ELR (cell line): ENCODE data around the gene UBTD2.
"Not testable (repeated sequence)": the region's sequence is repeated elsewhere in the genome, so short reads cannot be mapped to it uniquely, and the experiment has no call there.

Source experiments
- DNase-seq: peaks from one replicate; pipeline ENCODE4 v3.0.0-alpha.2; 2015; ENCODE audit warnings: low read depth

Gene UBTD2

DNA sequence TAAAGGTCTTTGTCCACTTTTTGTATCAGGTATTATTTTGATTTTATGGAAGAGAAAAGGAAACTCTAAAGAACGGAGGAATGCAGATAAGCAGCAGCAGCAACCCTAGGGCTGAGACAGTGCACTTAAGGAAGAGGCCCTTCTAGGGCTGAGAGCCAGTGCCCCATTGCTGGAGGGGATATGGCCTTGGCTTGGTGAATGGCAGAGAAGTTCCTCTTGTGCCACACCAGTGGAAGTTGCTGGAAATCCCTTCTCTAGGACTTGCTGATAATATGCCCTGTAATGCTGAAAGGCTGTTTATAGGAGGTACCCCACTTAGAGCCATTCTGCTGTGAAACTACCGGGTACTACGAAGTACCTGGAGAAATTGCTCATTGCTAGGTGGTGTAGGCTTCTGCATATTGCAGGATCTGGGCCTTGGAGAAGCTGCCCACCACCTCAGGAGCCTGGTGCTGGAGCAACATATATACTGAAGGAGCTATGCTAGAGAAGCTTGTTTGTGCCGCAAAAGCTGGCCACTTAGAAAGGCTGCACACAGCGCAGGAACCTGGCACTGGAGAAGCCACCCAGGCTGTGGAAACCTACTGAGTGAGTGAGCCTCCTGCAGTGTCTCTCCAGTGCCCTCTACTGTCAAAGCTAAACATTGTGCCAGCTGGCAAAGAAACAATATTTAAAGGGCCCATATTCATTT lies 9.6 kb upstream of the UBTD2 start:
- peak; percentile 82 for DNase-seq

DNA sequence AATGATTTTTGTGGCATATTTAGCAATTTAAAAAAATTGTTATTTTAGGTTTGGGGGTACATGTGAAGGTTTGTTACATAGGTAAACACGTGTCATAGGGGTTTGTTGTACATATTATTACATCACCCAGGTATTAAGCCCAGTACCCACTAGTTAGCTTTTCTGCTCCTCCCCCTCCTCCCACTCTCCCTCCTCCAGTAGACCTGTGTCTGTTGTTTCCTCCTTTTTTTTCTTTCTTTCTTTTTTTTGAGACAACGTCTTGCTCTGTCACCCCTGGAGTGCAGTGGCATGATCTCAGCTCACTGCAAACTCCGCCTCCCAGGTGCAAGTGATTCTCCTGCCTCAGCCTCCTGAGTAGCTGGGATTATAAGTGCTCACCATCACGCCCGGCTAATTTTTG lies 8.3 kb upstream of the UBTD2 start:
- not testable (repeated sequence) for DNase-seq

DNA sequence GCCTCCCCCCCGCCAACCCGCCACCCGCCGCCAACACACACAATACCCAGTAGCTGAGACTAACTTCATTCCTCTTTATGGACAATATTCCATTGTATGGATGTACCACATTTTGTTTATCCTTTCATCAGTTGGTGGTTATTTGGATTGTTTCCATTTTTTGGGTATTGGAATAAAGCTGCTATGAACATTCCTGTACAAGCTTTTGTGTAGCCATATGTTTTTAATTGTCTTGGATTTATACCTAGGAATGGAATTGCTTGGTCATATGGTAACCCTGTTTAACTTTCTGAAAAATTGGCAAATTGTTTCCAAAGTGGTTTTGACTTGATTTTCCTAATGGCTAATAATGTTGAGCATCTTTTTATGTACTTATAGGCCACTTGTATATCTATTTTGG lies 4.9 kb upstream of the UBTD2 start:
- DNase-seq: no peak

DNA sequence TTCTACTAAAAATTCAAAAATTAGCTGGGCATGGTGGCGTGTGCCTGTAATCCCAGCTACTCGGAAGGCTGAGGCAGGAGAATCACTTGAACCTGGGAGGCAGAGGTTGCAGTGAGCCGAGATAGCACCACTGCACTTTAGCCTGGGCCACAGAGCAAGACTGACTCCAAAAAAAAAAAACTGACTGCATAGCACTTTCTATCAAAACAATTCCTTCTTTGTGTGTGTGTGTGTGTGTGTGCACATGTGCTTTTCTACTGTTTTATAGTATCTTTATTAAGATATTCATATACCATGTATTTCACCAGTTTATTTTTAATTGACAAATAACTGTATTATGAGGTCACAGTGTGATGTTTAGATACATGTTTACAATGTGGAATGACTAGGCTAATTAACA lies 3.6 kb upstream of the UBTD2 start:
- DNase-seq: not testable (repeated sequence)

DNA sequence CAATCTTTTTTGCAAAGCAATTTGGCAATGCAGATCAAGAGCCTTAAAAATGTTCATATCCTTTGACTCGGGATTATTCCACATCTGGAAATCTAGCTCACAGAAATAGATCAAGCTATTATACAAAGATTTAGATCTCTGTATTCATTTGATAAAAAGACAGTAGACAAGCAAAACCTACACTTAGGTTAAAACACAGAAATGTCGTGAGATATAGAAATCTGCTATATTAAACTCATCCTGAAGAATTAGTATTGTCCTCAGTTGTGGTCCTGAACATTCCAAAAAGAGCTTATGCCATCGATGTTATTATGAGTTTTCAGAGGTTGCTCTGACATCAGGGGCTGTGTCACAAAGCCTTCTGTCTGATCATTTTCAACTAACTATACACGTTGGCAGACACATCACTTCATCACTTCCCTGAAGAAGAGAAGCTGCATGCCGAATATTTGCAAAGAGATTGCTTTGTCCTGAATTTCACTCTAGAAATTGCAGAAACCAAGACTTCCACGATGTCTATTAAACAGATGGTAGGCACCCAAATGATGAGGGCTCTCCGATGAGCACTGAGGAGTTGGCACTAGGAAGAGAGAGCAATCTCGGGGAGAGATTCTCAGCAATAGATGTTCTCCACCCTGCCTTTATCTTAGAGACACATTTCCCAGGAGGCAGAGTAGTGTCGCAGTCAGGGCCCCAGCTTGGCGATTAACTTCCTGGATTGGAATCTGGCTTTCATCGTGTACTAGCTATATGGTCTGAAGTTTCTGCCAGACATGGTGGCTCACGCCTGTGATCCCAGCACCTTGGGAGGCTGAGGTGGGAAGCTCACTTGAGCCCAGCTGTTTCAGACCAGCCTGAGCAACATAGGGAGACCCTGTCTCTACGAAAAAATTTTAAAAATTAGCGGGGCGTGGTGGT lies 1.9 kb upstream of the UBTD2 start:
- no peak for DNase-seq

DNA sequence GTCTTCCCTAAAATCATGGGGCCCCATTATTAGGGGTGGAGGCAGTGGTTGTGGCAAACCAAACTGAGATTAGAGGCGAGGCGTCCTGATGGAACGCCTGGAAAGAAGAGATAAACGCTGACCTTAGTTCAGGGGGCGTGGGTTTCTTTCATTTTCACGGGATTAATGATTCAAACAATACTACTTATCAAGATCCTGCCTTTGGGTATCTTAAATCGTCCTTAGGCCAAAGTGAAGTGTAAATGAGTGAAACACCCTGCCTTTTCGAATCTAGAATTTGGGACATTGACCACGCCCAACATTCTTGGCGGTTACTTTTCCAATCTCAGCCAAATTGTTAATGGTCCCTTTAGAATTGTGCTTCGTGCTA lies 1.0 kb upstream of the UBTD2 start:
- DNase-seq: peak; percentile 23

DNA sequence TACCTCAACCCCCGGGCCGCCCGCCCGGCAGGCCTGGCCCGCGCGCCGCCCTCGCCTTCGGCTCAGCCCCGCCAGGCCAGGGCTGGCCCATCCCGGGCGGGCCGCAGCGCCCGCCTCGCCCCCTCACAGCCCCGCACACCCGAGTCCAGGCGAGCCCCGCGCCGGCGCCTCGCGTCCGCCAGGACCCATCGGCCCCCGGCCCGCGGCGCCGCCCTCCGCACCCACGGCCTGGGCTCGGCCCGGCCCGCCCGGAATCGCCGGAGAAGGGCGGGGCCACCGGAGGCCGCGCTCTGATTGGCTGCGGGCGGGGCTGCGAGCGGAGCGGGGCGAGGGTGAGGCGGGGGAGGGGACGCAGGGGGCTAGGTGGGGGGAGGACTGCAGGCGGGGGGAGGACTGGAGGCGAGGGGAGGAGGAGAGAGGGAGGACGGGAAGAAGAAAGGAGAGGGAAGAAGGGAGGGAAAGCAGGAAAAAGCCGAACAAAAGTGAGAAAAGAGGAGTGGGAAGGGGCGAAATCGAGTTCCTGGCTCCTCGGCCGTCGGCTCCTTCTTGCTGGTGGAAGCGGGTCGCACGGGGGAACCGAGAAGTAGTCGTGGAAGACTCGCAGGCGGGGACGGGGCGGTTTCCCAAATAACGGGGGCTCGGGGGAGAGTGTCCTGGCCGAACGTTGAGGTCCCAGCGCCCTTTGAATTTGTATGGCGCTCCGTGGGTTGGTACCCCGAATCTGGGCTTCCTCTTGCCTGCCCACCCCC lies 472 bp upstream of the UBTD2 start:
- DNase-seq: peak; percentile 83

DNA sequence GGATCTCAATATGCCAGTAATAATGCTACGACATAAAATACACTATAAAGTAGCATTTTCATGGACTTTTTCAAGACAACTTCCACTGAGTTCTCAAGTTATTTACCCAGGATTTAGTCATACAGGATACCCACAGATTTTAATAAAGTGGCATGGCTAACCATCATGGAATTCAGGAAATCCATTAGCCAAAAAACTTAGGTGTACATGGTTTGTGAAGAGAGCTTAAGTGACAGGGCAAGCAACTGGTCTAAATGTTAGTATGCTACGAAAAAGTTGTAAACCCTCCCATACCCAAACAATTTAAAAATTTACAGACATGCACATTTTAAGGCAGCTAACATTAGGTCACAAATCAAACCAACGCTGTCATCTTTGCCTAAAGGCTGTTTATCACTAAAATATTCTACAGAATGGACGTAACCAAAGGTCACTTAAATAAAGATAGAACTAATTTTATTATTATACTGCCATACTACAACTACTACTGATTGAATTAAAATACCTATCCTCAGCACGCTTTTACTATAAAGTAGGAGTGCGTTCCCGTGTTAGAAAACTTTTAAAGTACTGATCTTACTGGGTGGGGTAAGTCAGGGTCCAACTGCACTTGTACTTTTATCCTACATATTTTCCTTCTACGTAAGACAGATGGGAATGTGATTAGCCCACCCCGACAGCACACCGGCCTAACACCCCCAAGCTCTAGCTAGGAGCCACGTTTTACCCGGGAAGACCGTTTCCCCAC lies 1.1 kb downstream of the UBTD2 start:
- peak; percentile 71 for DNase-seq

DNA sequence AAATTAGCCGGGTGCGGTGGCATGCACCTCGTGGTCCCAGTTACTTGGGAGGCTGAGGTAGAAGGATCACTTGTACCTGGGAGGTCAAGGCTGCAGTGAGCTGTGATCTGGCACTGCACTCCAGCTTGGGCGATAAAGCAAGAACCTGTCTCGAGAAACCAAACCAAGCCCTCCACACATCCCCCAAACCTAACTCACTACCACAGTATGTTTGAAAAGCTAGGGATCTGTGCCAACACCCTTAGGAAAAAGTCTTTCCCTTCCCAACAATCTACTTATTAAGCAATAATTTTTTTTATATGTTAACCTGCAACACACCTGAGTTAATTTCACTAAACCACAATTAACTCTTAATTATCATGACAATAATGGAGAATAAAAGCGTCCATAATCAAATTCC lies 2.2 kb downstream of the UBTD2 start:
- DNase-seq: no peak

DNA sequence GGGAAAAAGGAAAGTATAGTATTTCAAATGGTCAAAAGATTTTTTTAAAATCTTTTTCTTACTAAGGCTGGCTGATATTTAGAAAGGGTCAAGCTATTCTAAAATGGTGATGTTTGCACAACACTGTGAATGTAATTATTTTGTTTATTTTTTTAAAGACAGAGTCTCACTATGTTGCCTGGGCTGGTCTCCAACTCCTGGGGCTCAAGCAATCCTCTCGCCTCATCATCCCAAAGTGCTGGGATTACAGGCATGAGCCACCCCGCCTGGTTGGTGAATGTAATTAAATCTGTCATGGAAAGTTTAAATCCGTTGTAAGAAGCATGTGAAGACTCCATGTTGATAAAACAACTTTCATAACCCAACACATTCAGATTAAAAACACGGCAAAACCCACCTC lies 2.6 kb downstream of the UBTD2 start:
- peak; percentile 44 for DNase-seq

DNA sequence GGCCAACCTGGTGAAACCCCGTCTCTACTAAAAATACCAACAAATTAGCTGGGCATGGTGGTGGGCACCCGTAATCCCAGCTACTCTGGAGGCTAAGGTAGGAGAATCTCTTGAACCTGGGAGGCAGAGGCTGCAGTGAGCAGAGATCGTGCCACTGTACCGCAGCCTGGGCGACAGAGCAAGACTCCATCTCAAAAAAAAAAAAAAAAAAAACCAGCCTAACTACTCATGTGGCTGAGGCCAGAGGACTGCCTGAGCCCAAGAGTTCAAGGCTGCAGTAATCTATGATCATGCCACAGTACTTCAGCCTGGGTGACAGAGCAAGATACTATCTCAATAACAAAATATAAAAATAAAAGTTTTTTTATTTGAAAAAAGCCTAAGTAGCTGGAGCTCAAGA lies 3.2 kb downstream of the UBTD2 start:
- DNase-seq: no peak

DNA sequence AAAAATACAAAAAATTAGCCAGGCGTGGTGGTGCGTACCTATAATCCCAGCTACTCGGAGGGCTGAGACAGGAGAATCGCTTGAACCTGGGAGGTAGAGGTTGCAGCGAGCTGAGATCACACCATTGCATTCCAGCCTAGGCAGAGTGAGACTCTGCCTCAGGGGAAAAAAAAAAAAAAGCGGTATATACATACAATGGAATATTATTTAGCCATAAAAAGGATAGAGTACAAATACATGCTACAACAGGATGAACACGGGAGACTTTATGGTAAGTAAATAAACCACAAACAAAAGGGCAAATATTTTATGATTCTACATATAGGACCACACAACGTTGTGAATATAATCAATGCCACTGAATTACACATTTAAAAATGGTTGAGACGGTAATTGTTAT lies 5.2 kb downstream of the UBTD2 start:
- DNase-seq: no peak

DNA sequence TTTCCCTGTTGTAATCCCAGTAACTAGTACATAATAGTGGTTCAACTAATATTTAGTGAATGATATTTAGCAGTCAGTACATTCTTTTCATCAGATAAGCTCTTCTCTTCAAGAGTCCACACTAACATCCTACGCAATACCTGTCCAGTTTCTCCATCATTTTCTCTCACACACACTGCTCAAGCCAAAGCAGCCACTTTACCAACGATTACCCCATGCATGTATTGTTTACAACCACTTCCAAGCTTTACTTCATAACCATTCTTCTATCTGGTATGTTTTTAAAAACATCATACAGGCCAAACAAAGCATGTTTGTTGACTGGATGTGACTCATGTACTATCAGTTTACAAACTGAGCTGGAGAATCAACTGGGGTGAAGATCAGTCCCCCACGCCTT lies 7.3 kb downstream of the UBTD2 start:
- peak; percentile 61 for DNase-seq

DNA sequence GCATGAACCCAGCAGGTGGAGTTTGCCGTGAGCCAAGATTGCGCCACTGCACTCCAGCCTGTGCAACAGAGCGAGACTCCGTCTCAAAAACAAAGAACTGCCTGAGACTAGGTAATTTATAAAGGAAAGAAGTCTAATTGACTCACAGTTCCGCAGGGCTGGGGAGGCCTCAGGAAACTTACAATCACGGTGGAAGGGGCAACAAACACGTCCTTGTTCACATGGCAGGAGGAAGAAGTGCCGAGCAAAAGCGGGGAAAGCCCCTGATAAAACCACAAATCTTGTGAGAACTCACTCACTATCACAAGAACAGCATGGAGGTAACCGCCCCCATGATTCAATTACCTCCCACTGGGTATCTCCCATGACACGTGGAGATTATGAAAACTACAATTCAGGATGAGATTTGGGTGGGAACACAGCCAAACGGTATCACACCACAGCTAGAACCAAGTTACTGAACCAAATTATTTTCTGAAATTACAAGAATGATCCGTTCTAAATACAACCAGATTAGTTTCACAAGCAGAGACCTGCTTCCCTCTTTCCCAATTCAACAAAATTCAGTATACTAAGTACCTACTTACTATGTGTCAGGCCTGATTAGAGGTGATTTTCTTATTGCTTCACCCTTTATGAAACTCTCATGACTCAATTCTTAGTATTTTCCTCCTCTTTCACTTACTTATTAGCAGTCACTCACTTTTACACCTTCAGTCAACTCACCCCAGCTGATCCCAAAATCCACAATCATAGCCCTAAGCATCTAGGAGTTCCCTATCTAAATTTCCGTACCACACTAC lies 8.4 kb downstream of the UBTD2 start:
- peak; percentile 32 for DNase-seq

DNA sequence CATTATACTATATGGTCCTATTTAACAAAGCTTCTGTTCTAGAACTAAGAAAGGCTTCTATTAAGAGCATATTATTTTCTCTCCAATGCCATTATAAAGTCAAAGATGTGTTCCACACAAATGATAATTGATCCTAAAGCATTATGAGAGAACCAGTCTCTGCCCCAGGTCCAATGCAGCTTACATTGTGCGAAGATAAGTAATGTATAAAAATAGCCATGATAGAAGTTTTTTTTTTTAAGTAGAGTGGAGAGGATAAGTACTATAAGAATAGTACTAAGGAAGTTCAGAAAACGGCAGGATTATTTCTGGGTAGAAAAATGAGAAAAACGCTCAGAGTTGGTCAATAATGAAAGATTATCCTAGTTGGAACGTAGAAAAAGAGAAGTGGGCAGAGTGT lies 15.6 kb downstream of the UBTD2 start:
- DNase-seq: no peak

DNA sequence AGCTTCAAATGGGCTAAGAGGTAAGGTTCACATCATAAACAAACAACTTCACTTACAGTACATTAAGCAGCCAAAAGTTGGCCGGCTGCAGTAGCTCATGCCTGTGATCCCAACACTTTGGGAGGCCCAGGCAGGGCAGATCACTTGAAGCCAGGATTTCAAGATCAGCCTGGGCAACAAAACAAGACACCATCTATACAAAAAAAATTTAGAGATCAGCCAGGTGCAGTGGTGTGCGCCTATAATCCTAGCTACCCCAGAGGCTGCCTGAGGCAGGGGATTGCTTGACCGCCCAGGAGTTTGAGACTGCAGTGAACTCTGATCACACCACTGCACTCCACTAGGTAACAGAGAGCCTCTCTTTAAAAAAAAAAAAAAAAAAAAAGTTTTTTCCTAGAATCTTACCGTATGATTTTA lies 16.9 kb downstream of the UBTD2 start:
- DNase-seq: no peak

DNA sequence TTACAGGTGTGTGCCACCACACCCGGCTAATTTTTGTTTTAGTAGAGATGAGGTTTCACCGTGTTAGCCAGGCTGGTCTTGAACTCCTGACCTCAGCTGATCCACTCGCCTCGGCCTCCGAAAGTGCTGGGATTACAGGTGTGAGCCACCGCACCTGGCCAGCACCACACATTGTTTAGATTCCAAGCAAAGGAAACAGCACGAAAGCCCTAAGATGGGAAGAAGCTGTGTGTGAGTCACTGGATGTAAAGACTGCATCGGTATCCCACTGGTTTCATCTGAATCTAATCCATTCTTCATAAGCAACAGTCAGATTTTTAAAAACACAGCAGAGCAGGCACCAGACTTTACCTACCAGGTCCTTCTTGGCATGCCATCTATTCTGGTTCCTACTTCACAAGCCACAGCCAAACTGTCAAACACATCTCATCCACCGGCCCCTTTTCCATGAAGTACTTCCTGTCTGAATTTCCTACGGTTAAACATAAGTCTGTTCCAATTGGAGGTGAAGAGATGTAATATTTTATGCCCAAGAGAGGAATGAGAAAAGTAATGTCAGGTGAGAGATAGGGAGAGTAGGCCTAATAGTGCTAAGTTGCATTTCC lies 17.4 kb downstream of the UBTD2 start:
- DNase-seq: no peak

DNA sequence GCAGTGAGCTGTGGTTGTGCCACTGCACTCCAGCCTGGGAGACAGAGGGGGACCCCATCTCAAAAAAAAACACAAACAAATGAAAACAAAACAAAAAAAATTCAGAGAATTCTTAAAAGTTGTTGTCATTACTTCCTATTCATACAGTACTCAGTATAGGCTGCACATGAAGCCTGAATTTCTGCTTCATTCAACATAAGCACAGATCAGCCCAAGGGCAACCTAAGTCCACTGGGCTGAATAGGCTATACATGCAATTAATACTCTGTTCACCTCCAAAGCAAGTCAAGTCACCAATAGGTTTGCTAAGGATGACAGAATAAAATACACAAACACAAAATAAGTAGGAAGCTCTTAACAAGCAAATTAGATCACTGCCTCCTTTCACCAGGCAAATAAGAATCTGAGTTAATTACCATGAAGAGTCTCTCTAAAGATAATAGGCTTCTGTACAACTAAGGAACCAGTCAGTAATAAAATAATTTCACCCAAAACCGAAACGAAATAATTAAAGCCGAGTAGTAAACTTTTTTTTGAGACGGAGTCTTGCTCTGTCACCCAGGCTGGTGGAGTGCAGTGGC lies 18.7 kb downstream of the UBTD2 start:
- no peak for DNase-seq

DNA sequence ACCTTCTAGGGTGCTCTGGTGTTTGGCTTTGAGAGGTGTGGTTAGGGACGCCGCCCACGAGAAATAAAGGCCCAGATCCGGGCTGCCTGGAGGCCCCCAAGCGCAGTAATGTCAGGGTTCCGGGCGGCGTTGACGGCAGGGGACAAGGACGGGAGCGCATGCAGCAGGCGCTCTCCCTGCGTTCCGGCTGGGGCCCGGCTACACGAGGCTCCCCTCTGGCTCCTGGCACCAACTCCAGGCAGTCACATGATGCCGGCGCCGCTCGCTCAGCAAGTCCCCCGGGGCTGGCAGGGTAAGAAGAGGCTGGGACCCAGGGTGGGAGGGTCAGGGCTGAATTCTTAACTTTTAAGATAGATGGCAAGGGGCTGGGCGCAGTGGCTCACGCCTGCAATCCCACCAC lies 28.1 kb downstream of the UBTD2 start:
- no peak for DNase-seq

DNA sequence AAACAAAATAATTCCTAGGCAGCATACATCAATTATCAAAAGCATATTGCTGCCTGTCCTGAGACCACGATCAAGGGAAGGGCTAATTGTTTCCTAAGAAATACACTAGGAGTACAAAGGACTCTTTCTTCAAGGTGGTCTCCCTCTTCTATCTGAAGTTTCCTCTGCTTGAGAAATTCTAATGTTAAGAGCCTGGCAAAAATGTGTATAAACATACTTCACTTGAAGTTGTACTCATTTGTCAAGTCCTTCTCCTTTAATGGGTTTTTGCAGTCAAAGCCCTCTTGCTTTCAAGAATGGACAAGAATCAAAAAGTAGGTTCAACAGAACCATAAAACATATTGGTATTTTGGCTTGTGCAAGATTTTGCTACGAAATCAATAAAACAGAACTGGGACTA lies 31.1 kb downstream of the UBTD2 start:
- DNase-seq: no peak
